Omental fat pad (tissue), 4 donors: Measurements from ENCODE around the gene RALGAPB. TPM values are rescaled to one million over a fixed set of nuclear protein-coding genes. Genes with fewer than 3 reads are reported as not detected.

Source experiments
- ATAC-seq: fragments of 150-250 bp; one replicate; pipeline ENCODE4 v1.9.1; 2016; ENCODE audit warnings: mild to moderate bottlenecking, moderate library complexity; ENCODE audit not compliant: low FRiP score
- DNase-seq: peaks from one replicate; pipeline ENCODE4 v3.0.0-alpha.2; 2019; ENCODE audit warnings: low spot score
- CTCF ChIP-seq, 3 donors: fragments of 450-650 bp; IDR thresholded peaks; one replicate each; pipeline ENCODE4 v1.5.1; 2016 to 2017; ENCODE audit warnings: antibody characterized with exemption in 3 of 3, mild to moderate bottlenecking in 3 of 3, moderate library complexity in 2 of 3
- total RNA-seq, 4 donors: library from RNA; depleted of rRNA; stranded (reverse); fragments of >200 nt; gene quantifications; one replicate each; pipeline ENCODE4 v1.1.0, GENCODE V29; 2016

The RALGAPB gene
- total RNA-seq, 4 donors from 2014 or later = 27.1 to 39.9 (median 32.3) TPM

- no peak for DNase-seq
- no peak for ATAC-seq
- no peak for TF ChIP-seq CTCF (IDR thresholded peaks at IDR 0.05)
These were observed 128.9 kb downstream of the RALGAPB start, which contains the start of gene ARHGAP40 for GRCh38 chr20:38601216-38602184. Gene ARHGAP40 (plus strand): TSS chr20:38601809.

GRCh38 chr20:38602185-38602581 is 129.5 kb downstream of the RALGAPB start:
- DNase-seq = no peak
- TF ChIP-seq CTCF (IDR thresholded peaks at IDR 0.05) = no peak
- no peak for ATAC-seq

GRCh38 chr20:38603286-38603685 is 130.6 kb downstream of the RALGAPB start:
- no peak for TF ChIP-seq CTCF (IDR thresholded peaks at IDR 0.05)
- ATAC-seq (no peak), DNase-seq (no peak)

- no peak for TF ChIP-seq CTCF (IDR thresholded peaks at IDR 0.05)
- ATAC-seq (no peak), DNase-seq (no peak)
These were observed 132.2 kb downstream of the RALGAPB start for GRCh38 chr20:38604873-38605303.

DNA sequence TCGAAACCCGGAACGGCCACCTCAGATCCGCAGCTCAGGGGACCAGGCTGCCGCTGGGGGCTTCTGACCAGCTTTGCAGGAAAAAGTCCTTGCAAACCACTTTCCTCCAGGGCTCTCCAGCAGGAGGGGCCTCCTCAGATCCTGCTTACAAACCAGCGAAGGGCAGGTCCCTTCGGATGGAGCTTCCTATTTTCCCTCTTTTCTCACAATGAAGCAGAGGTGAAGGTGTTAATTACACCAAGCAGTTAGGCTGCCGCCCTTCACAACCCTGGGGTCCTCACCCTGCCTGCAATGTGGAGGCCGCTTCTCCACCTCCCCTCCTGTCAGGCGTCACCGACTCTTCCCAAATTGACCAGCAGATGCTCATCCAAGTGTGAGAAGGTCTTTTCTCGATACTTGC is 134.7 kb downstream of the RALGAPB start:
- no peak for DNase-seq
- TF ChIP-seq CTCF (IDR thresholded peaks at IDR 0.05) = no peak
- ATAC-seq = no peak

- ATAC-seq (no peak), DNase-seq (no peak)
- no peak for TF ChIP-seq CTCF (IDR thresholded peaks at IDR 0.05)
These were observed 135.5 kb downstream of the RALGAPB start for GRCh38 chr20:38608188-38608587.

GRCh38 chr20:38609815-38610214 is 137.2 kb downstream of the RALGAPB start:
- no peak for ATAC-seq
- DNase-seq = no peak
- TF ChIP-seq CTCF (IDR thresholded peaks at IDR 0.05) = no peak
